GM18517 (cell line): ENCODE data around the gene AGTPBP1.
"Not testable (repeated sequence)": the region's sequence is repeated elsewhere in the genome, so short reads cannot be mapped to it uniquely, and the experiment has no call there.

ENCODE experiments used
- ATAC-seq: cut with Tn5 transposase; IDR thresholded peaks from one replicate; pipeline ENCODE4 v1.9.1; 2021; ENCODE audit warnings: mild to moderate bottlenecking, moderate library complexity; ENCODE audit not compliant: unreplicated experiment

Gene AGTPBP1

GRCh38 chr9:85741875-85742596, at the start of gene AGTPBP1:
TSS of gene AGTPBP1 (minus strand) at chr9:85741954. CDS start at chr9:85712533, 29,421 bp downstream.
- peak; percentile 73 for ATAC-seq

GRCh38 chr9:85786116-85786515, 44.4 kb upstream of the AGTPBP1 start:
- not testable (repeated sequence) for ATAC-seq

- not testable (repeated sequence) for ATAC-seq
Measured at GRCh38 chr9:85773844-85774243, 32.1 kb upstream of the AGTPBP1 start.

- not testable (repeated sequence) for ATAC-seq
Measured at GRCh38 chr9:85761802-85762201, 20.0 kb upstream of the AGTPBP1 start.

GRCh38 chr9:85757716-85758115, 16.0 kb upstream of the AGTPBP1 start:
- not testable (repeated sequence) for ATAC-seq

GRCh38 chr9:85756216-85756615, 14.5 kb upstream of the AGTPBP1 start:
- ATAC-seq: not testable (repeated sequence)

GRCh38 chr9:85746309-85746708, 4.6 kb upstream of the AGTPBP1 start:
- no peak for ATAC-seq

- no peak for ATAC-seq
Measured at GRCh38 chr9:85745203-85745602, 3.4 kb upstream of the AGTPBP1 start.

- no peak for ATAC-seq
Measured at GRCh38 chr9:85744480-85744879, 2.7 kb upstream of the AGTPBP1 start.

- no peak for ATAC-seq
Measured at GRCh38 chr9:85743275-85744128, 1.7 kb upstream of the AGTPBP1 start.

GRCh38 chr9:85742597-85742936, 813 bp upstream of the AGTPBP1 start:
- no peak for ATAC-seq

- peak; percentile 58 for ATAC-seq
Measured at GRCh38 chr9:85741095-85741874, 469 bp downstream of the AGTPBP1 start.

GRCh38 chr9:85740787-85741094, 1.0 kb downstream of the AGTPBP1 start:
- ATAC-seq: no peak

- no peak for ATAC-seq
Measured at GRCh38 chr9:85738509-85738908, 3.2 kb downstream of the AGTPBP1 start.

GRCh38 chr9:85737671-85738070, 4.1 kb downstream of the AGTPBP1 start:
- no peak for ATAC-seq

GRCh38 chr9:85730916-85731630, 10.7 kb downstream of the AGTPBP1 start:
- ATAC-seq: no peak

- no peak for ATAC-seq
Measured at GRCh38 chr9:85729882-85730281, 11.9 kb downstream of the AGTPBP1 start.

GRCh38 chr9:85727500-85727899, 14.3 kb downstream of the AGTPBP1 start:
- no peak for ATAC-seq

- no peak for ATAC-seq
Measured at GRCh38 chr9:85726737-85727136, 15.0 kb downstream of the AGTPBP1 start.

GRCh38 chr9:85723215-85723614, 18.5 kb downstream of the AGTPBP1 start:
- ATAC-seq: no peak

- ATAC-seq: not testable (repeated sequence)
Measured at GRCh38 chr9:85719411-85719810, 22.3 kb downstream of the AGTPBP1 start.
